Stimulated activated CD8-positive, alpha-beta memory T cell treated with anti-CD3 and anti-CD28 coated beads, Interleukin-15, amount 100 ng/mL, for 4 hours (primary cell): Measurements from ENCODE around the gene C13orf46.

Experiments used
- DNase-seq, 2 donors: peaks; one replicate each; pipeline ENCODE4 v3.0.0-alpha.2; 2020; ENCODE audit warnings: low read depth in 2 of 2

C13orf46 gene

DNA sequence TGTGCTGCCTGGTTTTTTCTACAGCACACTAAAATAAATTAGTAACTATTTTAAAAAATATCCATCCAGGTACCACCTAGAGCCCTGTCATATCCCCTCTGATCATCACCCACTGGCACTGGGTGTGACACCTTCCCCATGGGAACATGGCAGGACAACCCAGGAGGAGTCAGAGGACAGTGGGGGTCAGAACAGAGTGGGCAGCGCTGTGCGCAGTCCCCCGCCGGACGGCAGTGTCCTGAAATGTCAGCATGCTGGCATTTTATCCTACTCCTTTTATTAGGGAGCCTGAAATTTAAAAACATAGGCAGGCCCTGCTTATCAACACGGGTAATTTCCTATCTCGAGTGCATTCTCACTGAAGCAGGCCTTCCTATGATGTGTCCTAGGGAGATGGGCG, 67.9 kb downstream of the C13orf46 start:
- no peak for DNase-seq

DNA sequence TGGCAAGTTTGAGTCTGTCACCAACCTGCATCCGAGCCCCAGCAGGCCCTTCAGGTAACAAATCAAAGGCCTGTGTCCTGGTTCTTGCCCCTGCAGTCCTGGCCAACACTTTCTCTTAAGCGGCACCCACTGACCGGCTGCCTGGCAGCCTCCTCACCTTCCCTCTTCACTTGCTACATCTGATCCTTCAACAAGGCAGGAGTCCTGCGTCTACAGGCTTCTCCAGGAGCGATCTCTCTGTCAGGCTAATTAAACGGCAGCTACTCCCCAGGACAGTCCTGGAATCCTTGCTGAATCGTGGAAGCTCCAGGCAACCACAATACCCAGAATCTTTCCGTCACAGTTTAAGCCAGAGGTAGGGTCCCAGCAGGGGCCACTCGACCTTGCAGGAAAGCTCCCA, 68.9 kb downstream of the C13orf46 start:
- no peak for DNase-seq

DNA sequence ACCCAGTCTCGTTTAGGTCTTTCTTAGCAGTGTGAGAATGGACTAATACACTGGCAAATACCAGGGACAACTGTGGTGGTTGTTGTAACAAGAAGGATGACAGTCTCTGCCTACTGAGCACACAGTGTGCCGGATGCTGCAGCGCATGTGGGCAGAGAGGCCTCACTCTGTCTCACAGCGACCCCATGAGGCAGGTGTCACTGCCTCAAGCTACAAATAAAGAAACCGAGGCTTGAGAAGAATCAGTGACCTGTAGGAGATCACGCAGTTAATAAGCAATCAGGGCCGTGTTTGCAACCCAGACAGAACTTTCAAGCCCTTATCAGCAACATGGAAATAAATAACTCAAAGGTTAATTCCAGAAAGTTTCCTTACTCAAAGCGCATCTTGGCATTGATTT, 69.5 kb downstream of the C13orf46 start:
- no peak for DNase-seq

DNA sequence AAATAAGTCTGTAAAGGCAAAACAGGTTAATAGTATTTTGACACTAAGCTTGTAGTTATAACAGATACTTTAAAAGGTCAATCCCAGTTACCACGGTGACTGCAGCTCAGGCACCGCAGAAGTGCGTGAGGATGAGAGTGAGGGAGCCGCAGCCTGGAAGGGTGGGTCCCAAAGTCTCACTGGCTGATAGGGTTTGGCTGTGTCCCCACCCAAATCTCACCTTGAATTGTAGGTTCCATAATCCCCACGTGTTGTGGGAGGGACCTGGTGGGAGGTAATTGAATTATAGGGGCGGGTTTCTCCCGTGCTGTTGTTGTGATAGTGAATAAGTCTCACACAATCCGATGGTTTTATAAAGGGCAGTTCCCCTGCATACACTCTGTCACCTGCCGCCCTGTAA, 70.0 kb downstream of the C13orf46 start:
- no peak for DNase-seq
